Measurements from ENCODE around the gene EEFSEC.

EEFSEC gene

GRCh38 chr3:128310286-128311058 lies 157.2 kb downstream of the EEFSEC start:
- H3K4me1 Mint-ChIP-seq, result peaks cover 52% of the 10 kb centered on the region

GRCh38 chr3:128311441-128311844 lies 158.2 kb downstream of the EEFSEC start:
- no peaks in the 10 kb centered on the region for H3K27me3 Mint-ChIP-seq
- peaks cover 19% of the 10 kb centered on the region for H3K36me3 Mint-ChIP-seq
- no peak overlapping the region for H3K27ac Mint-ChIP-seq
- H3K9me3 Mint-ChIP-seq, result no peaks in the 10 kb centered on the region
- H3K4me3 Mint-ChIP-seq, result no peak overlapping the region
- H3K4me1 Mint-ChIP-seq, result peaks cover 60% of the 10 kb centered on the region

More at GRCh38 chr3:128310286-128311058, 157.2 kb downstream of the EEFSEC start:
- Mint-ChIP-seq H3K4me3 (no peak overlapping the region), H3K27me3 (no peaks in the 10 kb centered on the region), H3K27ac (peak overlapping the region; percentile 1), H3K9me3 (no peaks in the 10 kb centered on the region), H3K36me3 (peaks cover 22% of the 10 kb centered on the region)

GRCh38 chr3:128312271-128312670 lies 159.0 kb downstream of the EEFSEC start:
- H3K36me3 Mint-ChIP-seq, result peaks cover 19% of the 10 kb centered on the region
- H3K4me1 Mint-ChIP-seq, result peaks cover 69% of the 10 kb centered on the region
- H3K4me3 Mint-ChIP-seq, result no peak overlapping the region
- no peaks in the 10 kb centered on the region for H3K9me3 Mint-ChIP-seq
- no peaks in the 10 kb centered on the region for H3K27me3 Mint-ChIP-seq
- no peak overlapping the region for H3K27ac Mint-ChIP-seq

GRCh38 chr3:128313071-128313725 lies 159.9 kb downstream of the EEFSEC start:
- Mint-ChIP-seq H3K27me3 (no peaks in the 10 kb centered on the region), H3K9me3 (no peaks in the 10 kb centered on the region), H3K36me3 (peaks cover 19% of the 10 kb centered on the region), H3K4me3 (no peak overlapping the region), H3K27ac (no peak overlapping the region), H3K4me1 (peaks cover 73% of the 10 kb centered on the region)

- Mint-ChIP-seq H3K4me1 (peaks cover 77% of the 10 kb centered on the region), H3K36me3 (peaks cover 16% of the 10 kb centered on the region), H3K27me3 (no peaks in the 10 kb centered on the region), H3K27ac (peak overlapping the region; percentile 32), H3K4me3 (no peak overlapping the region), H3K9me3 (no peaks in the 10 kb centered on the region)
Observed at GRCh38 chr3:128313935-128314334, 160.7 kb downstream of the EEFSEC start.

- peaks cover 12% of the 10 kb centered on the region for H3K36me3 Mint-ChIP-seq
- peak overlapping the region; percentile 38 for H3K27ac Mint-ChIP-seq
- peak overlapping the region; percentile 39 for H3K4me3 Mint-ChIP-seq
- H3K27me3 Mint-ChIP-seq, result no peaks in the 10 kb centered on the region
- H3K9me3 Mint-ChIP-seq, result no peaks in the 10 kb centered on the region
- peaks cover 78% of the 10 kb centered on the region for H3K4me1 Mint-ChIP-seq
Observed at GRCh38 chr3:128315313-128315712, 162.0 kb downstream of the EEFSEC start.

- Mint-ChIP-seq H3K4me3 (peak overlapping the region; percentile 15), H3K36me3 (peaks cover 10% of the 10 kb centered on the region), H3K27me3 (no peaks in the 10 kb centered on the region), H3K4me1 (peaks cover 80% of the 10 kb centered on the region), H3K27ac (peak overlapping the region; percentile 78), H3K9me3 (no peaks in the 10 kb centered on the region)
Observed at GRCh38 chr3:128316481-128316891, 163.2 kb downstream of the EEFSEC start.

GRCh38 chr3:128317101-128317697 lies 163.9 kb downstream of the EEFSEC start:
- no peaks in the 10 kb centered on the region for H3K27me3 Mint-ChIP-seq

GRCh38 chr3:128317698-128318231 lies 164.5 kb downstream of the EEFSEC start:
- Mint-ChIP-seq H3K27me3 (no peaks in the 10 kb centered on the region), H3K27ac (peak overlapping the region; percentile 79), H3K9me3 (no peaks in the 10 kb centered on the region), H3K4me1 (peaks cover 89% of the 10 kb centered on the region), H3K4me3 (no peak overlapping the region), H3K36me3 (peaks cover 6% of the 10 kb centered on the region)

More at GRCh38 chr3:128317101-128317697, 163.9 kb downstream of the EEFSEC start:
- H3K36me3 Mint-ChIP-seq, result peaks cover 6% of the 10 kb centered on the region
- H3K4me3 Mint-ChIP-seq, result no peak overlapping the region
- H3K27ac Mint-ChIP-seq, result peak overlapping the region; percentile 79
- H3K9me3 Mint-ChIP-seq, result no peaks in the 10 kb centered on the region
- peaks cover 87% of the 10 kb centered on the region for H3K4me1 Mint-ChIP-seq

GRCh38 chr3:128318275-128318941 lies 165.1 kb downstream of the EEFSEC start:
- Mint-ChIP-seq H3K4me3 (peak overlapping the region; percentile 7), H3K9me3 (no peaks in the 10 kb centered on the region), H3K4me1 (peaks cover 82% of the 10 kb centered on the region), H3K27me3 (no peaks in the 10 kb centered on the region), H3K27ac (peak overlapping the region; percentile 53), H3K36me3 (peaks cover 6% of the 10 kb centered on the region)

- peaks cover 77% of the 10 kb centered on the region for H3K4me1 Mint-ChIP-seq
- no peak overlapping the region for H3K4me3 Mint-ChIP-seq
- H3K9me3 Mint-ChIP-seq, result no peaks in the 10 kb centered on the region
- peaks cover 3% of the 10 kb centered on the region for H3K36me3 Mint-ChIP-seq
- H3K27me3 Mint-ChIP-seq, result no peaks in the 10 kb centered on the region
- peak overlapping the region; percentile 53 for H3K27ac Mint-ChIP-seq
Observed at GRCh38 chr3:128319107-128319506, 165.8 kb downstream of the EEFSEC start.

GRCh38 chr3:128319741-128320141 lies 166.5 kb downstream of the EEFSEC start:
- Mint-ChIP-seq H3K9me3 (no peaks in the 10 kb centered on the region), H3K4me3 (no peak overlapping the region), H3K27ac (peak overlapping the region; percentile 35), H3K27me3 (no peaks in the 10 kb centered on the region), H3K36me3 (no peaks in the 10 kb centered on the region), H3K4me1 (peaks cover 77% of the 10 kb centered on the region)

- H3K27ac Mint-ChIP-seq, result peak overlapping the region; percentile 77
- H3K4me1 Mint-ChIP-seq, result peaks cover 77% of the 10 kb centered on the region
- no peaks in the 10 kb centered on the region for H3K27me3 Mint-ChIP-seq
- H3K9me3 Mint-ChIP-seq, result no peaks in the 10 kb centered on the region
- no peaks in the 10 kb centered on the region for H3K36me3 Mint-ChIP-seq
- no peak overlapping the region for H3K4me3 Mint-ChIP-seq
Observed at GRCh38 chr3:128320551-128321340, 167.5 kb downstream of the EEFSEC start.

GRCh38 chr3:128321418-128321817 lies 168.1 kb downstream of the EEFSEC start:
- Mint-ChIP-seq H3K4me1 (peaks cover 77% of the 10 kb centered on the region), H3K36me3 (no peaks in the 10 kb centered on the region), H3K9me3 (no peaks in the 10 kb centered on the region), H3K27me3 (no peaks in the 10 kb centered on the region), H3K27ac (no peak overlapping the region), H3K4me3 (no peak overlapping the region)

Data from activated naive CD4-positive, alpha-beta T cell treated with anti-CD3 and anti-CD28 coated beads, Interleukin-2, amount 50 U/mL, for 24 hours (primary cell).